ENCODE data around the gene COIL.
A peak's percentile ranks its signal among the peaks of the same experiment; 100 is the strongest.

COIL gene

DNA sequence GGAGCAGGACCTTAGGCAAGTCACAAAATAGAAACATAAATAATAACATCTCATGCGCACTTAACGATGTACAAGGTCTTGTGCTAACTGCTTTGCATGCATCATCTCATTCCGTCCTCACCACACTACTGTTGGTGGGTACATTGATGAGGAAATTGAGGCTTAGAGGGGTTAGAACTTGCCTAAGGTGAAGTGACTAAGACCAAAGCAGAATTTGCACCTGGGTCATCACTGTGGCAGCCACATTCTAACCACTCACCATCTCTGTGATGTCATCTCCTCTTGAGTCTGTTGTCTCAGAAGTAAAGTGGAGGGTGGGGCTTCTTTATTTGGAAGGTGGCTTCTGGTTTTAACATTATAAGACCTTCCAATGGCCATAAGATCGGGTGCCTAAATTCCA is 26.6 kb downstream of the COIL start:
- no peak for DNase-seq

- DNase-seq: no peak
Observed at GRCh38 chr17:56933868-56934267, 27.0 kb downstream of the COIL start.

GRCh38 chr17:56933151-56933745 is 27.6 kb downstream of the COIL start:
- DNase-seq: no peak

DNA sequence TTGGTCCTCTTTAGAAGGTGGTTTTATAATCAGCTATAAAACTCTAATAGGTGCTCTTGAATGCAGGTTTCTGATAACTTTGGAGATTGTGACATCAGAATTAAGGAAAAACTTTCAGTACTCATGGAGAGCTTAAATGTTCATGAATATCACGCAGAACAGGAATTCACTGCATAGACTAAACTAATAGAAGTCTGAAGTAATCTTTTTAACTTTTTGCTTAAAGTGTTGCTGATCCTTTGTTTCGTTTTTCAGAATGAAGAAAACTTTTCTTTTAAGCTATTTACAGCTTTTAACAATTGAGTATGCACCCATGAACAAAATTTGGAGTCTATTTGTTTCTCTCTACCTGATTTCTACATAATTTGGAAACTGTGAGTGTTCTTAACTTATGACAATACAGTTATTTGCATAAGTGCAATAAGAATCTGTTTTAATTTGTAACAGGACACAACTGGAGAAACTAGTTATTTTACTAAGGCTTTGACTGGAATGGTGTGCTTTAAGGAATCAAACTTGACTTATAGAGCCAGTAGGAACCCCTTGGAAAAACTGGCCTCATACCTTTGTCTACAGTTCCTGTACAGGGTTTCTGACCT is 30.0 kb downstream of the COIL start:
- no peak for DNase-seq

- peak; percentile 40 for DNase-seq
Observed at GRCh38 chr17:56929362-56929969, 31.4 kb downstream of the COIL start.

DNA sequence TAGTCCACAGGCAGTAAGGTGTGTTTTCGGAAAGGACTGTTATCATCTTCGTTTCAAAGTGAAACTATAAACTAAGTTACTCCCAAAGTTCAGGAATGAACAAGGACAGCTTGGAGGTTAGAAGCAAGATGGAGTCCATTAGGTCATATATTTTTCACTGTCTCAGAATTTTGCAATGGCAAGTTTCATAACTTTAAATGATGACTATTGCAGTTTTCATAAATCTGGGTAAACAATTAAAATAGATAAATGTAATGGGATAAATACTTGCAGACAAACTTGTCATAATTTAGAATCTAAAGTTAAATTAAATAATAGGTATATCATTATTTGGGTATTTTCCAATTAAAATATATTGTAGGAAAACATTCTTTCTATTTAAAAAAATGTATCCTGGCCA is 32.3 kb downstream of the COIL start:
- DNase-seq: no peak

- DNase-seq: no peak
Observed at GRCh38 chr17:56926704-56927103, 34.1 kb downstream of the COIL start.

- no peak for DNase-seq
Observed at GRCh38 chr17:56926270-56926669, 34.6 kb downstream of the COIL start.

- no peak for DNase-seq
Observed at GRCh38 chr17:56925088-56925487, 35.8 kb downstream of the COIL start.

GRCh38 chr17:56919717-56920116 is 41.1 kb downstream of the COIL start:
- DNase-seq: no peak

GRCh38 chr17:56918916-56919315 is 41.9 kb downstream of the COIL start:
- peak; percentile 81 for DNase-seq

GRCh38 chr17:56917559-56918296 is 43.1 kb downstream of the COIL start:
- DNase-seq: no peak

- DNase-seq: peak; percentile 52
Observed at GRCh38 chr17:56914581-56915273, 46.1 kb downstream of the COIL start.

GRCh38 chr17:56913867-56914580 is 46.8 kb downstream of the COIL start, which contains the start of gene TRIM25:
TRIM25 (minus strand) TSS chr17:56914049; CDS start chr17:56913988, 61 bp downstream.
- DNase-seq: peak; percentile 97

- DNase-seq: no peak
Observed at GRCh38 chr17:56913353-56913866, 47.4 kb downstream of the COIL start.

GRCh38 chr17:56913000-56913311 is 47.9 kb downstream of the COIL start:
- DNase-seq: no peak

DNA sequence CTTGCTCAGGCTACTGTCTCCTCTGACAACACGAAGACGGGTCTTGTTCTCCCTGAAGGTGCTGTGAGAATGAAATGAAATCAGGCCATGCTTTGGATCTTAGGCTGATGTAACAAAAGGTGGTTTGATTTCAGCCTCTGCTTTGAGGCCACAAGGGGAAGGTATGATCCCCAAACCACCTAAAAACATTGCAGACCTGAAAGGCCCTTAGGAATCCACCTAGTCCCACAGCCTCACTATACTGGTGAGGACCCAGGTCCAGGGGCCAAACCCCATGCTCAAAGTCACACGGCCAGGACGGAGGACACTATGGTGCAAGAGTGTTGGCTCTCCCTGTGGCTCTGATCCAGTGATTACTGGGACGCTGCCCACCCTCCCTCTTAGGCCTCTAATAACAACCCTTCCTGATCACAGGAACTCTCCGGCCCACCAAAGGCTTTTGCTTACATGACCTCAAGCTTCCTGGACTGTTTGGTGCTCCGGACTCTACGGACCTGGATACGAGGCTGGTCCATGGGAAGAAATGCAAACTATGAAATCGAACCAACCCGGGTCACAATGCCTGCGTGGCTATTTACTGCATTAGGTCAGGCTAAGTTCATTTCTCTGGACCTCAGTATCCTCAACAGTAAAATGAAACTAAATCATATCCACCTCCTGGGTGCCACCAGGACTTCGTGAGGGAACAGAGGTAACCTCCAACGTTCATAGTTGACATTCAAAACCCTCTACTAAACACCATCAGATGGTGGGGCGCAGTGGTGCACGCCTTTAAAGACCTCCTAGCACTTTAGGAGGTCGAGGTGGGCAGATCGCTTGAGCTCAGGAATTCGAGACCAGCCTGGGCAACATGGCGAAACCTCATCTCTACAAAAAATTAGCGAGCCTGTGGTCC is 48.5 kb downstream of the COIL start:
- no peak for DNase-seq

GRCh38 chr17:56910509-56911235 is 50.2 kb downstream of the COIL start:
- no peak for DNase-seq

DNA sequence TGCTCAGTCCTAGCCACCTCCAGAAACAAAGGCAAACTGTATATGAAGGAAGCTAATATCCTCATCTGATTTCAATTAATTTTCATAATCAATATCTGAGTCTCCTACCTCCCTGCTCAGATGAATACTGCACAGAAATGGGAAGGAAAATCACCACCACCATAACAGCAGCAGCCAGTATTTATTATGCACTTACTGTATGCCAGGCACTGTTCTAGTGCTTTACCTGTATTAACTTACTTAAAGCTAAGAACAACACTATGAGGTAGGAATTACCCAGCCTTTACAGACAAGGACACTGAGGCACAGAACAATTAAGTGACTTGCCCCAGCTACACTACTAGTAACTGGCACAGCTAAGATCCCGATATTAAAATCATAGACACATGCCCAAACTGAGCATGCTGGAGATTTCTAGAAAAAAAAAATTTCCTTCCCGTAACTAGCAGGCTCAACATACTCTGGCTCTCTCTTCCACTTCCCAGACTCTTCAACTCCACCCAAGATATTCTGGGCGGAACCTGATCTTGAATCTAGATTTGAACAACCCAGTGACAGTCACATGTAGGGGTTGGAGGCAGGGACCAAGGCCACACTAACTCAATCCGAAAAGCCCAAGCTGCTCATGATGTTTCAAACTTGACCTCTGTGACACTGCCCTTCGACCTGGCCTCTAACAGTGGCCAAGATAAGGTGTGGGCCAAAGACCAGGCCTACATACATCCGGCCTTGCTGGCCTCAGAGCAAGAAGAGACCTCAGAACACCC is 50.9 kb downstream of the COIL start:
- DNase-seq: peak; percentile 72

- DNase-seq: peak; percentile 89
Observed at GRCh38 chr17:56908001-56908542, 52.8 kb downstream of the COIL start.
